Neural progenitor cell (in vitro differentiated cells): ENCODE data around the gene OR4C6. TPM values are rescaled to one million over a fixed set of nuclear protein-coding genes. Genes with fewer than 3 reads are reported as not detected.

Experiments
- DNase-seq: peaks from one replicate; pipeline ENCODE4 v3.0.0-alpha.2; 2016; ENCODE audit warnings: low spot score
- H2AFZ ChIP-seq: fragments of 200-600 bp; sonication (generic); replicated peaks from 2 replicates; pipeline ENCODE4 v1.6.1; 2016; ENCODE audit warnings: antibody characterized with exemption
- H3F3A ChIP-seq: fragments of 200-600 bp; sonication (generic); 2 replicates; pipeline ENCODE4 v1.6.1; 2016; ENCODE audit warnings: antibody characterized with exemption, low read depth
- H3K27ac ChIP-seq: fragments of 200-600 bp; sonication (generic); 2 replicates; pipeline ENCODE4 v1.5.1; 2016; ENCODE audit warnings: mild to moderate bottlenecking
- H3K27me3 ChIP-seq: fragments of 200-600 bp; sonication (generic); 2 replicates; pipeline ENCODE4 v1.6.1; 2016; ENCODE audit warnings: mild to moderate bottlenecking, moderate library complexity
- H3K36me3 ChIP-seq: fragments of 200-600 bp; sonication (generic); 2 replicates; pipeline ENCODE4 v1.5.1; 2016
- H3K4me1 ChIP-seq: fragments of 200-600 bp; sonication (generic); 2 replicates; pipeline ENCODE4 v1.6.1; 2016; ENCODE audit warnings: mixed run types
- H3K4me2 ChIP-seq: fragments of 200-600 bp; sonication (generic); 2 replicates; pipeline ENCODE4 v1.6.1; 2016
- H3K4me3 ChIP-seq: fragments of 200-600 bp; sonication (generic); 2 replicates; pipeline ENCODE4 v1.5.1; 2016
- H3K79me2 ChIP-seq: fragments of 200-600 bp; sonication (generic); 2 replicates; pipeline ENCODE4 v1.6.1; 2016; ENCODE audit warnings: low read depth
- H3K9ac ChIP-seq: fragments of 200-600 bp; sonication (generic); 2 replicates; pipeline ENCODE4 v1.6.1; 2016
- H3K9me3 ChIP-seq: fragments of 200-600 bp; sonication (generic); 2 replicates; pipeline ENCODE4 v1.5.1; 2016; ENCODE audit warnings: low read depth
- H4K20me1 ChIP-seq: fragments of 200-600 bp; sonication (generic); 2 replicates; pipeline ENCODE4 v1.6.1; 2016; ENCODE audit warnings: low read depth
- H3K27ac Mint-ChIP-seq: 3 replicates; pipeline ENCODE4 v1.8.0; 2021; ENCODE audit warnings: mixed read lengths
- H3K27me3 Mint-ChIP-seq: 2 replicates; pipeline ENCODE4 v1.8.0; 2022; ENCODE audit warnings: low read depth, mild to moderate bottlenecking, inconsistent platforms, moderate library complexity, mixed read lengths; ENCODE audit not compliant: insufficient read depth
- H3K36me3 Mint-ChIP-seq: 3 replicates; pipeline ENCODE4 v1.8.0; 2021; ENCODE audit warnings: mixed read lengths
- H3K4me1 Mint-ChIP-seq: 3 replicates; pipeline ENCODE4 v1.8.0; 2021; ENCODE audit warnings: mixed read lengths
- H3K4me3 Mint-ChIP-seq: 3 replicates; pipeline ENCODE4 v1.8.0; 2021; ENCODE audit warnings: mild to moderate bottlenecking, moderate library complexity, mixed read lengths
- H3K9me3 Mint-ChIP-seq: 3 replicates; pipeline ENCODE4 v1.8.0; 2020; ENCODE audit warnings: mixed read lengths
- CTCF ChIP-seq: fragments of 200-600 bp; sonication (generic); IDR thresholded peaks from 2 replicates; pipeline ENCODE4 v1.5.1; 2017; ENCODE audit warnings: antibody characterized with exemption, mild to moderate bottlenecking
- EZH2 ChIP-seq: fragments of 200-600 bp; sonication (generic); IDR thresholded peaks from 2 replicates; pipeline ENCODE4 v1.6.1; 2017; ENCODE audit warnings: antibody characterized with exemption, mild to moderate bottlenecking, moderate library complexity
- EZH2phosphoT487 ChIP-seq: fragments of 200-600 bp; sonication (generic); IDR thresholded peaks from 2 replicates; pipeline ENCODE4 v1.6.1; 2017; ENCODE audit warnings: antibody characterized with exemption
- total RNA-seq: library from RNA; depleted of rRNA; stranded (reverse); fragments of >200 nt; gene quantifications from 2 replicates; pipeline ENCODE4 v1.2.3, GENCODE V29; 2015; ENCODE audit warnings: low replicate concordance

The OR4C6 gene
- total RNA-seq, 1 donor from 2014 or later: not detected

- Histone ChIP-seq H2AFZ (no peak overlapping the region), H3K9ac (no peak overlapping the region), H3K9me3 (no peaks in the 10 kb centered on the region), H3K4me3 (no peak overlapping the region), H3K79me2 (no peaks in the 10 kb centered on the region), H3F3A (no peaks in the 10 kb centered on the region), H3K4me1 (no peaks in the 10 kb centered on the region), H3K36me3 (no peaks in the 10 kb centered on the region), H3K27ac (no peak overlapping the region), H3K4me2 (no peak overlapping the region), H4K20me1 (no peaks in the 10 kb centered on the region), H3K27me3 (no peaks in the 10 kb centered on the region)
- DNase-seq: no peak
- no peak overlapping the region for H3K27ac Mint-ChIP-seq
- TF ChIP-seq EZH2phosphoT487: no peak
- TF ChIP-seq CTCF: no peak
- TF ChIP-seq EZH2: no peak
- H3K4me3 Mint-ChIP-seq: no peak overlapping the region
- H3K27me3 Mint-ChIP-seq: no peaks in the 10 kb centered on the region
- H3K9me3 Mint-ChIP-seq: no peaks in the 10 kb centered on the region
- H3K36me3 Mint-ChIP-seq: no peaks in the 10 kb centered on the region
- no peaks in the 10 kb centered on the region for H3K4me1 Mint-ChIP-seq
These were observed 9.4 kb upstream of the OR4C6 start for GRCh38 chr11:55652560-55652959.

DNA sequence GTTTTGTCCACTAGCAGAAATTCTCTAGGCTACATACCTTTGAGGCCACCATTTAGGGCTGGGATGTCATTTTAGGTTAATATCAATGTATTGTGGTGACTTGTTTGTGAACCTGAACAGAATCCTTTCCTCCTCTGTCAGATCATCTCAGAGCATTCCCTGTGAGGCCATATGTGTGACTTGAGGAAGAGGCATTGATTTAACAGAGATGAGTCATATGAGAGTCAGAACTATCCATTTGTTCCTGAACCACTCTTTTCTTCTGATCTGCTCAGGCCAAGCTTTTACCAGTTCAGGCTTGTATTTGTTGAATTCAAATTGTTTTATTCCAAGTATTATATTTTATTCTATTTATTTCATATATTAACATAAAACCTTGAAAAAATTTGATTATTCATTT lies 6.9 kb upstream of the OR4C6 start:
- H3K36me3 Mint-ChIP-seq: no peaks in the 10 kb centered on the region

DNA sequence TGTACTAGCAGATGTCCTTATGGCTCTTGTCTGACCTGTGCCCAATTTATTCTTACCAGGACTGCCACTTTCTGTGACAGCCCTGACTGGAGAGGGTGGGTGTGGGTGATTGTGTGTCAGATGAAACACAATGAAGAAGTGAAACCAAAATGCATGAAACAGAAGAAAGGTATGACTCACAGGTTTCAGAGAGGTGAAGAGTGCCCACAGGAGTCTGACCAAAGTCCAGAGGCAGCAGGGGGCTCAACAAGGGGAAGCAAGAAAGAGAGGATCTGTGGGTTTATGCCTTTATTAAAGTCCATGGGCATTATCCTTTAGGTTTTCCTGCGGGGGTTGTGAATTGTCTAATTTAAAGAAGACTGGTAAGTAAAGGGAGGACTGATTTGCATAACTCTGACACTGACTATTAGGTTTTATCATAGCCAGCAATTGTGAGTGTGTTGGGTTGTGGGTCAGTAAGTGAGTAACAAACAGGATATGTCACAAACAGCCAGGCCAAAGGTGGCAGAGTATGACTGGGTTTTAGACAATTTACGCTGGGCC lies 3.9 kb upstream of the OR4C6 start:
- DNase-seq: no peak
- no peaks in the 10 kb centered on the region for H3F3A ChIP-seq
- no peak for TF ChIP-seq EZH2
- no peak for TF ChIP-seq EZH2phosphoT487
- no peak for TF ChIP-seq CTCF
- Mint-ChIP-seq H3K9me3 (peaks cover 3% of the 10 kb centered on the region), H3K4me1 (no peaks in the 10 kb centered on the region), H3K36me3 (no peaks in the 10 kb centered on the region), H3K27me3 (no peaks in the 10 kb centered on the region), H3K27ac (no peak overlapping the region), H3K4me3 (no peak overlapping the region)
- no peak overlapping the region for H2AFZ ChIP-seq
- no peaks in the 10 kb centered on the region for H3K27me3 ChIP-seq
- no peak overlapping the region for H3K27ac ChIP-seq
- no peaks in the 10 kb centered on the region for H3K79me2 ChIP-seq
- no peaks in the 10 kb centered on the region for H4K20me1 ChIP-seq
- H3K36me3 ChIP-seq: no peaks in the 10 kb centered on the region
- no peaks in the 10 kb centered on the region for H3K9me3 ChIP-seq
- no peak overlapping the region for H3K4me3 ChIP-seq
- H3K4me2 ChIP-seq: no peak overlapping the region
- H3K9ac ChIP-seq: no peak overlapping the region
- H3K4me1 ChIP-seq: no peaks in the 10 kb centered on the region

More for the DNA sequence above, 6.9 kb upstream of the OR4C6 start:
- Mint-ChIP-seq H3K9me3 (peaks cover 2% of the 10 kb centered on the region), H3K27ac (no peak overlapping the region), H3K4me3 (no peak overlapping the region), H3K27me3 (no peaks in the 10 kb centered on the region), H3K4me1 (no peaks in the 10 kb centered on the region)
- Histone ChIP-seq H3K9ac (no peak overlapping the region), H3K4me3 (no peak overlapping the region), H3K4me1 (no peaks in the 10 kb centered on the region), H3K27ac (no peak overlapping the region), H3K79me2 (no peaks in the 10 kb centered on the region), H3F3A (no peaks in the 10 kb centered on the region), H2AFZ (no peak overlapping the region), H3K36me3 (no peaks in the 10 kb centered on the region), H4K20me1 (no peaks in the 10 kb centered on the region), H3K9me3 (no peaks in the 10 kb centered on the region), H3K4me2 (no peak overlapping the region), H3K27me3 (no peaks in the 10 kb centered on the region)
- no peak for TF ChIP-seq EZH2phosphoT487
- no peak for TF ChIP-seq EZH2
- no peak for TF ChIP-seq CTCF
- DNase-seq: no peak
